ENCODE results near the gene CTLA4.

GRCh38 chr2:203913947-203914346 is 46.4 kb downstream of the CTLA4 start:
- TF ChIP-seq CTCF (optimal IDR thresholded peaks at IDR 0.05 in 1 of 3, IDR thresholded peaks at IDR 0.05 in 1 of 3, conservative IDR thresholded peaks at IDR 0.05 in 1 of 3; ENCODE audit: extremely low read depth in 1 of 3, insufficient read depth in 2 of 3, low read length in 3 of 3) (no peak), EZH2 (IDR thresholded peaks at IDR 0.05; ENCODE audit: low read length) (no peak)

Measured in keratinocyte (primary cell).